NCI-H774 (cell line): ENCODE data around the gene GNLY.
A peak's percentile ranks its signal among the peaks of the same experiment; 100 is the strongest.
"Not testable (repeated sequence)": the region's sequence is repeated elsewhere in the genome, so short reads cannot be mapped to it uniquely, and the experiment has no call there.

ENCODE experiments used
- DNase-seq: peaks from one replicate; lab custom pipeline; 2025; lab: John Stamatoyannopoulos, UW

GNLY gene

GRCh38 chr2:85665264-85665937, 28.8 kb upstream of the GNLY start:
- no peak for DNase-seq

GRCh38 chr2:85666016-85666415, 28.1 kb upstream of the GNLY start:
- DNase-seq, result no peak

- no peak for DNase-seq
These were observed 27.5 kb upstream of the GNLY start for GRCh38 chr2:85666435-85667316.

DNA sequence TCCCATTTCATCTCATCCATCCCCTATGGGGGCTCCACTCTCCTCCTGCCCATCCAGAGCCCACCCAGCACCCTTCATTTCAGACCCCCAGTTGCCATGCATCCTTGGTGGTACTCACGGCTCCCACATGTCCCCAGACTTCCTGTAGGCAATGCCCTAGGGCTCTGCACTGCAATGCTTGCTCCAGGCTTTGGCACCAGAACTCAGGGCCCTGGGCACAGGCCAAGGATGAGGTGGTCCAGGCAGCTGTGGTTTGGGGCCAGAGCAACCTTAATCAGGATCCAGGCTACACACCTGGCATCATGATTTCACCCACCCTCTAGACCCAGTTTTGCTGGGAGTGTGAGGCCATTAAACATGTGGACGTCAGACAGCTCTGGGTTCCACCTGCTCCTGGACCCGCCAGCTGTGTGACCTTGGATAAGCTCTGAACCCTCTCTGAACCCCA, 26.6 kb upstream of the GNLY start:
- no peak for DNase-seq

GRCh38 chr2:85668009-85668856, 25.9 kb upstream of the GNLY start, which contains the start of gene SFTPB:
SFTPB (minus strand) TSS chr2:85668199; CDS start chr2:85668183, 16 bp downstream.
- peak; percentile 36 for DNase-seq

- DNase-seq, result no peak
These were observed 25.4 kb upstream of the GNLY start for GRCh38 chr2:85668857-85669142.

DNA sequence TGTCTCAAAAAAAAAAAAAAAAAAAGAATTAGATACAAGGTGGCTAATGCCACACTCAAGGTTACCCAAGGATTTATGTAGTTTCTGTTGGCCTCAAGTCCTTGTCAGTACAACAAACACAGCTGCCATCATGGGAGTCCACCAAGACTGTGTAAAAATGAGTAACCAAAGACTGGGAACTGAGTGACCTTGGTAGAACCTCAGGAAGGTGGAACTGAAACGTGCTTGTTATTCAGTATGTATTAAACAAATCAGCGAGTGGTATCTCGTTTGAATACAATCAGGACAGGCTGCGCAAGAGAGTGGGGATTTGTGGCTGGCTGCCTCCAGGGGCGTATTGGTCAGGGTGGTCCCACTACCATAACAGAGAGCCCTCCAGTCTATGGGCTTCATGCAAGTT, 24.6 kb upstream of the GNLY start:
- DNase-seq, result no peak

- DNase-seq, result not testable (repeated sequence)
These were observed 23.7 kb upstream of the GNLY start for GRCh38 chr2:85670416-85670815.

GRCh38 chr2:85672456-85672855, 21.7 kb upstream of the GNLY start:
- DNase-seq, result no peak

GRCh38 chr2:85673716-85674375, 20.3 kb upstream of the GNLY start:
- DNase-seq, result no peak

DNA sequence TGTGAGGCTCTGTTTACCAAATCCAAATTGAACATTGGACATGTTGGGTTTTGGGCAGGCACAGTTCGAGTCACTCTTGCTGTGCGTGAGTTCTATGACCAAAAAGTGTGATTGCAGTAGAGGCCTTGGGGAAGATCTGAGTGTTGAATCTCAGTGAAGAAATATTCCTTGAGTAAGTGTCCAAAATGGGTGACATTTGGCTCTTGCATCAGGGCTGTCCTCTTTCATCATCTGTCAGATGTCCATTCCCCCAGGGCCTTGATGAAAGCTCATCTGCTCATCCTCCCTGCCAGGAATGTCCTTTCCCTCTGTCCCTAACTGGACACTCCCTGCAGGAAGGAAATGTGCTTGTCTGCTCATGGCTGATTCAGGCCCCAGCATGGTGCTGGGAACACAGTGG, 19.7 kb upstream of the GNLY start:
- DNase-seq, result no peak

DNA sequence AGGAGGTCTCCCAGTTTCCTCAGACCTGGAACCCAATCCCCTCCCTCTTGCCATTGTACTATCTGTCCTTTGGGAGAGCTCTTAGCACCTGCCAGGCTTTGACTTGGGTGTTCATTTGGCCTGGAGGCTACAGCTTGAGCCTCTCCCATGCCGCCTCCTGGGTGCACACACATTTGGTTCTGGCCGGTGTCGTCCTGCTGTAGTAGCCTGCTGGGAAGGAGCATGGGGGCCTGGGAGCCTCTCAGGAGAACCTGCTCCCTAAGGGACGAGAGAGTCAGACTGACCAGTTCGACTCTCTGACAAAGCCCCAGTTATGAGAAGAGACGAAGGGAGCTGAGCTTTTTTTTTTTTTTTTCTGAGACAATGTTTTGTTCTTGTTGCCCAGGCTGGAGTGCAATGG, 18.7 kb upstream of the GNLY start:
- DNase-seq, result no peak

- DNase-seq, result no peak
These were observed 18.2 kb upstream of the GNLY start for GRCh38 chr2:85675866-85676548.

GRCh38 chr2:85678377-85678776, 15.8 kb upstream of the GNLY start:
- no peak for DNase-seq

DNA sequence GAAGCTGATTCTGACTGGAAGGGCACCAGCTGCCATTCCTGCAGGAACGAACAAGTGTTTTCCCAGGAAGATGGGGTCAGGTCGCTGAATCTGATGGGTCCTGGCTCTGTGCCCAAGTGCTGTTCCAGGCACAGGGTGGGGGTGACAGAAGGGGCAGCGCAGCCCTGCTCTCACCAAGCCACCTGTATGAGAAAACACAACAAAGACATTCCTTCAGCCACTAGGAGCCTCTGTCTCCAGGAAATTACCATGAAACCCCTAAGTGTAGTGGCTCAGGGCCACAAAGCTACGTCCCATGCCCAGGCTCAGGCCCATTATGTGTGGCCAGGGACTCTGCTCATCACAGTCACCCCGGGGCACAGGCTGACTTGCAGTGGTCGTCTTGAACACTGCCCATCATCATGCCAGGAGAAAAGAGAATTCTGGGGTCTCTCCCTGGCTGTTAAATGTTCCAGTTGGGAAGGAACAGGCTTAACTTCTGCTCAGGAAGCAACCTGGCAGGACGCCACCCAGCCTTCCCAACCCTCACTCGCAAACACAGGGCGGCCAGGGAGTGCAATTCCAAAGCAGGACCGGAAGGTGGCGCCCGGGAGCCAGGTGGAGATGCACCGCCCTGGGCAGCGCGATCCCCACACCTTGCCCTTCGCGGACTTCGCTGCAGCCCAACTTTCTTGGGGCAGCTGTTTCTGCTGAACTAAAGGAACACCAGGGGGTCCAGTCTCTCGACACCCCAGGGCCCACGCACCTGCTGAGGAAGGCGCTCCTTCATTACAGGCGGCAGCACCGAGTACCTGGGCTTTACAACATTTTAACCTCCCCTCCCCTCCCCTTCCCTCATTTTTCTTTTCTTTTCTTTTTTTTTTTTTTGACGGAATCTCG, 15.1 kb upstream of the GNLY start:
- DNase-seq, result peak; percentile 60

- DNase-seq, result no peak
These were observed 13.3 kb upstream of the GNLY start for GRCh38 chr2:85680707-85681371.

- no peak for DNase-seq
These were observed 12.8 kb upstream of the GNLY start for GRCh38 chr2:85681372-85681763.

DNA sequence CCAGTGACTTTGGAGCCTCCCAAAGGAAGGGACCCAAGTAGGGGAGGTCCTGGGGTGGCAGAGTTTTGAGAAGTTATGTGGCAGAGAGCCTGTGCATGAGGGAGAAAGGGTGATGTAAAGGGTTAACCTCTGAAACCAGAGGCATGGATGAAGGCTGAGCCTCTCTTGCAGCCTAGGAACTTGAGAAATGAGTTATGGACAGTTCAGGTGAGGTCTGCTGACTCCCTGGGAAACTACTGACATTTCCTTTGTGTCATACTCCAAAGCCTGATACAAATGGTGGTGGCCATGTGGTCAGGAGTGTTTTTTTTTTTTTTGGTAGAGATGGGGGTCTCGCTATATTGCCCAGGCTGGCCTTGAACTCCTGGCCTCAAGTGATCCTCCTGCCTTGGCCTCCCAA, 12.4 kb upstream of the GNLY start:
- DNase-seq, result no peak

- no peak for DNase-seq
These were observed 11.8 kb upstream of the GNLY start for GRCh38 chr2:85682378-85682777.

- no peak for DNase-seq
These were observed 9.8 kb upstream of the GNLY start for GRCh38 chr2:85684380-85684779.
